GDM1 (cell line): ENCODE measurements around the gene ACTR2.
A peak's percentile ranks its signal among the peaks of the same experiment; 100 is the strongest.
"Not testable (repeated sequence)": the region's sequence is repeated elsewhere in the genome, so short reads cannot be mapped to it uniquely, and the experiment has no call there.

Source experiments
- DNase-seq: peaks from one replicate; lab custom pipeline; 2025; lab: John Stamatoyannopoulos, UW

ACTR2 gene

GRCh38 chr2:65231121-65231520 lies 3.5 kb downstream of the ACTR2 start:
- no peak for DNase-seq

- no peak for DNase-seq
Observed at GRCh38 chr2:65231892-65232477, 4.4 kb downstream of the ACTR2 start.

DNA sequence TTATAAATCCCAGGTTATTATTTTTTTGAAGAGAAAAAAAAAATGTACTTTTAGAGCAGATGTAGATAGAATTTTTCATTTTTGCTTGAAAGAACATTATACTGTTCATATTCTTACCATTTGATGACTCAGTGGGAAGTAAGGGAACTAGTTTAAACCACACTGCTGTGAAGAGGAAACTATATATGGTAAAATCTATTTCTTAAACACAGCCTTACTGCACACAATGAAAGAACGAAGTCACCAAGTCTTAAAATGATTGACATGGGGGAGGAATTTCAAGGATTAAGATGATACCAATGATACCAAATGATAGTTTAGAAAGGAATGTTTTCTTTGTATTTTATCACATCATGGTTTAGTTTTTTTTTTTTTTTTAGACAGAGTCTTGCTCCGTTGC lies 5.0 kb downstream of the ACTR2 start:
- no peak for DNase-seq

DNA sequence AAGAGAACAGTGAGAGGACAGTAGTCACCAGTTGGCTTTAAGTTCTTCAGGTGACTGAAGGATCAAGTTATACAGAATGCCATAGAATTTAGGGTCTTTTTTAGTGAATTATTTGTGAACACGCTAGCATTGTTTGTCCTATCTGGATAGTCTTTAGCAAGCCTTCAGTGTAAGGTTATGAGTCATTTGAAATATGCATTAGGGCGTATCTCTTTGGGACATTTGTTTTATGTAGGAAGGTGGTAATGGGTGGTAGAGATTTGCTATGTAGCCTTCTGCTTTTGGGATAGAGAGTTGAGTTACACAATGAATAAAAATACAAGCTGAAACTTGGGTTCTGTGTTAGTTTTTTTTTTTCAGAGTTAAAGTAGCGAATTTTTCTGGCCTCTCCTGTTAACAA lies 13.0 kb downstream of the ACTR2 start:
- DNase-seq = no peak

- DNase-seq = not testable (repeated sequence)
Observed at GRCh38 chr2:65244452-65244851, 16.8 kb downstream of the ACTR2 start.

- DNase-seq = no peak
Observed at GRCh38 chr2:65252640-65253039, 25.0 kb downstream of the ACTR2 start.

GRCh38 chr2:65255356-65255755 lies 27.7 kb downstream of the ACTR2 start:
- DNase-seq = no peak

DNA sequence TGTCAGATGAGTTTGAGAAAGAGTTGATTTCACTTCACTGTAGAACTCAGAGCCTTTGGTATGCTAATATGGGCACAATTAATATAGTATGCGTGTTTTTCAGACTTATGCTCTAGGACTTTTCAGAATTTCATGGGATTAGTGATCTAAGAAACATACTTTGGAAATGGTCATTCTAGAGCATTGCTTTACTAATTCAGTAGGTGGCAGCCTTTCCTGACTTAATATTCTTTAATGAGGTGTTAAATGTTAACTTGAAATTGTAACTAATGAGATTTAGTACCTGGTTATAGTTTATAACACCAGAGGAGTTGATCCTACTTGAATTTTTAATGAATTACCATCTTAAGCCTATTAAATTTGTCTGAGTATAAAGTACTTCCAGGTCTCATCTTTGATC lies 28.4 kb downstream of the ACTR2 start:
- no peak for DNase-seq

GRCh38 chr2:65257866-65258265 lies 30.2 kb downstream of the ACTR2 start:
- not testable (repeated sequence) for DNase-seq

GRCh38 chr2:65261676-65262075 lies 34.0 kb downstream of the ACTR2 start:
- DNase-seq = no peak

DNA sequence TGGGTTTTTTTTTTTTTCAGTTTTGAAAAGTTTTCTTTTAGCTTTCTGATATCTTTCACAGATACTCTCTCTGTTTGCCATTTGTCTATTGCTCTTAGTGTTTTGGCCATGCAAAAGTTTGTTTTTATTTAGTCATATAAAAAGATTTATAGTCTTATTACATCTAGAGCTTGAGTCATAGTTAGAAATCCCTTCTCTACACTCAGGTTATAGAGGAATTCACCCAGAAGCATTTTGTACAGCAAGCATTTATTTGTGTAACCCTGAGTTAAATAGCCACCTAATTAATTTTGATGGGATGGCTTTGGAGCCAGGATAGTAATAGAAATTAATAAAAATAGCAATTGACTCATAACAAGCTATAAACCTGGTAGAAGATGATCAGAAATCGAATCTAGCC lies 35.6 kb downstream of the ACTR2 start:
- DNase-seq = no peak

GRCh38 chr2:65263986-65264385 lies 36.4 kb downstream of the ACTR2 start:
- DNase-seq = no peak

- DNase-seq = peak; percentile 10
Observed at GRCh38 chr2:65264821-65265670, 37.4 kb downstream of the ACTR2 start.

- no peak for DNase-seq
Observed at GRCh38 chr2:65265671-65266045, 38.0 kb downstream of the ACTR2 start.

DNA sequence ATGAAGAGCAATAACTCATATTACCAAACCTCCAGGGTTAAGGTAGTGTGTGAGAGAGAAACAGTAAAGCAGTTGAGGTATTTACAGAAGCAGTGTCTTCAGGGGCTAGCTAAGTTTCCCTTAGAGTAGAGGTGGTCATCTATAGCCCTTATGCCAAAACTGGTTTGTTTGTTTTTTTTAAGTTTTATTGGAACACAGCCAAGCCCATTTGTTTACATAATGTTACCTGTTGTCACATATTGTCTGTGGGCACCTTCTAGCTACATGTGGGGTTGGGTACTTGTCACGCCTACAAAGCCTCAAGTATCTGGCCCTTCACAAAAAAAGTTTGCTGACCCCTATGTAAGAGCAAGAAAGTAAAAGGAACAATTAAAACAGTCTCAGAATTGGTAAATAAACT lies 39.4 kb downstream of the ACTR2 start:
- no peak for DNase-seq

DNA sequence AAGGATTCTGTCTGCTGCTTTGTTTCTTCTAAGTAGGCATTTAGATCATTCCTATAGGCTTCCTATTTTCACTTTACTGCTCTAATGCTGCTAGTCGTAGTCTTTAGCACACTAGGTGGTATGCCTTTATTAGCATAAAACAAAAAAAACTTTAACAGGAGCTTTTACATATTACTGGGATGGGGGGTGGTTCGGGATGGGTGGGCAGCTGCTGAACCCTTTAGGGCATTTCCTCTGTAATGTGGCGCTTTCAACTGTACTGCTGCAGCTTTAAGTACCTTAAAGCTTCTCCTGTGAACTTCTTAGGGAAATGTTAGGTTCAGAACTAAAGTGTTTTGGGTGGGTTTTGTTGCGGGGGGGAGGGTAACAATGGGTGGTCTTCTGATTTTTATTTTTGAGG lies 41.3 kb downstream of the ACTR2 start:
- DNase-seq = no peak

GRCh38 chr2:65273344-65273743 lies 45.7 kb downstream of the ACTR2 start:
- no peak for DNase-seq

DNA sequence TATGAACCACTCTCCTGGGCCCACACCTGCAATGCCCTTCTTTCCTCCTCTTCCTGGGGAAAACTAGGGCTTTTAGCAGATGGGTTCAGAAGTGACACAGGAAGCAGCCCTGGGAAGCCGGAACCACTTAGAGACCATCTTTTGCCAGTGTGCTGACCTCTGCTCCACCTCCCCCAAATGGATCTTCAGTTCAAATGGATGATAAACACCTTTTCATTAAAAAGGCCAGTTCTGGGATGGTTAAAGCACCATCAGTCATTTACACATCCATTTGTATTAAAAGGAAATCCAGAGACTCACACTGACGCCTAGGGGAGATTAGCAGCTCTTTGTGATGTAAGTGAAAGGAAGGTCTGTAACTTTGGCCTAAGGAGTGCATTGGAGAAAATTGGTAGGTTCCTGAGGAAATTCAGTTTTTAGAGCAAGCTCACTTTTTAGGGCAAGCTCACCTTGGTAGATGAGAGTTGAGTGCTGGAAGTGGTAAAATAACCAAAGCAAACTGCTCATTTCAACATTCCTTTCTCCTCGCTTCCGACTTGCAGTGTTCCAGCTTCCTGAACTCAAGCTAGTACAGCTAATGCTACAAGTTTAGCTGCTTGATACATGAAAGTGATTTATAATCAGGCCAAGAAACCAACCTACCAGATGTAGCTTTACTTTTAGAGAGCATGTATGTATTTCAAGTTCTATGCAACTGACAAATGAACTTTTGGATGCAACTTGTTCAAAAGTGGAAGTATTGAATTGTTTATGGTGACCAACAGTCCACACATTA lies 47.7 kb downstream of the ACTR2 start:
- DNase-seq = no peak

GRCh38 chr2:65276609-65277008 lies 49.0 kb downstream of the ACTR2 start:
- DNase-seq = no peak

DNA sequence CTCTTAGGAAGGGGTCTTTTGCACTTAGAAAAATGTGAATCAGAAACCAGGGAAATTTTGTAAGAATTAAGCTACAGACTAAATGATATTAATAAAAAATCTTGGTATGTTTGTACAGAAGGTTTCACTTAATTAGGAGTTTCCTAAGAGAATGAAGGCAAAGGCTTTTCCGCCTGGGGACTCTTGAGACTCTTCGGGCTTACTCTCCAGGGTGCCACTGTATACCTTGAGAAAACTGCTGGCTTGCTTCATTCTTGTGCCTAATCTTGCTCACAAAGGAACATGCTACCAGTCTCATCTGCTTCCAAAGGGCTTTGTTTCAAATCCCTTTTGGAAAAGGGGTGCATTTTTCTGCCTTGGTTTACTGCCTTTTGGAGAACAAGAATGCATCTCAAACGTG lies 49.5 kb downstream of the ACTR2 start:
- DNase-seq = no peak

GRCh38 chr2:65277791-65278483 lies 50.3 kb downstream of the ACTR2 start:
- no peak for DNase-seq

DNA sequence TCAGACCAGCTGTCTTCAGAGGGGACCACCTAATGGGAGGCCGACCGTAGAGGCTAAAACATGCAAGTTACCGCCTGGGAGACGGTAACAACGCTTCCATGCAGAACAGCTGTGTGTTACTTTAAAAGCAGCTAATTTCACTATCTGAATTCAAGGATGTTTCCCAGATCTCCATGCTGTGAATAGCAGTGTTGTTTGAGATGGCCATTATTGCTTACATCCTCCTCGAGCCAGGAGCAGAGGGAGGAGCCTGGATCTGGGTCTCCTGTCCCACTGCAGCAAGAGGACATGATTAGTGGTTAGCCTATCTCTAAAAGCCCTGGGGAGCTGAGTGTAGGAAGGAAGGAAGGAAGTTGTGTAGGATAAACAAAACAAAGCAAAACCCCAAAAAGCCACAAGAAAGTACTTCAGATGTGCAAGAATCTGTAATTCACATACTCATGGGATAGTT lies 50.9 kb downstream of the ACTR2 start:
- DNase-seq = peak; percentile 13
